ENCODE data around the gene THBS3.

- TF ChIP-seq BRCA1 (IDR thresholded peaks at IDR 0.05), result no peak
- TF ChIP-seq BRCA1 (CRISPR knock-in tag; IDR thresholded peaks at IDR 0.05), result no peak
- no peak for TF ChIP-seq MAZ (CRISPR knock-in tag; conservative IDR thresholded peaks at IDR 0.05 in 1 of 2, IDR thresholded peaks at IDR 0.05 in 1 of 2)
- no peak for TF ChIP-seq ZNF668 (CRISPR knock-in tag; IDR thresholded peaks at IDR 0.05)
- no peak for TF ChIP-seq NEUROD1 (IDR thresholded peaks at IDR 0.05; ENCODE audit: borderline replicate concordance, low read depth, low read length, partially characterized antibody)
- no peak for TF ChIP-seq HDAC2 (IDR thresholded peaks at IDR 0.05)
- TF ChIP-seq LCOR (CRISPR knock-in tag; IDR thresholded peaks at IDR 0.05), result no peak
- TF ChIP-seq ELF1 (tag; IDR thresholded peaks at IDR 0.05), result no peak
- no peak for TF ChIP-seq CTCF (IDR thresholded peaks at IDR 0.05 in 2 of 3, conservative IDR thresholded peaks at IDR 0.05 in 1 of 3; ENCODE audit: insufficient read depth in 2 of 3, low read depth in 1 of 3, low read length in 3 of 3)
Measured at GRCh38 chr1:155253208-155253607, 45.5 kb upstream of the THBS3 start.
